A673 (cell line): ENCODE results near the gene PPARGC1A. TPM values are rescaled to one million over a fixed set of nuclear protein-coding genes. Genes with fewer than 3 reads are reported as not detected.

Source experiments
- BruUV-seq: library from RNA; stranded (reverse); fragments of 400-500 nt; replicated peaks from 2 replicates; lab custom pipeline; 2021; lab: Mats Ljungman, UMichigan
- CTCF ChIA-PET: fragments of 300-600 bp; sonication (Branson Sonifier 250); formaldehyde crosslinking; loops from one replicate; lab custom pipeline; 2022; ENCODE audit warnings: antibody characterized with exemption; lab: Charles Lee
- POLR2A ChIA-PET: fragments of 300-600 bp; sonication (Branson Sonifier 250); formaldehyde crosslinking; loops from one replicate; lab custom pipeline; 2022; ENCODE audit warnings: antibody characterized with exemption; ENCODE audit not compliant: low non-redundant PET; lab: Charles Lee
- DNase-seq: peaks from one replicate; pipeline ENCODE4 v3.0.0-alpha.2; 2015; ENCODE audit warnings: low spot score
- H3K27ac ChIP-seq: fragments of 200-600 bp; sonication (generic); 2 replicates; pipeline ENCODE4 v1.5.1; 2016; ENCODE audit warnings: mixed run types, low read depth, mild to moderate bottlenecking, mixed read lengths, antibody characterized with exemption, low read length; ENCODE audit not compliant: poor library complexity, severe bottlenecking
- H3K27me3 ChIP-seq: fragments of 200-600 bp; sonication (generic); replicated peaks from 2 replicates; pipeline ENCODE4 v1.6.1; 2017; ENCODE audit warnings: mixed run types, low read depth, mild to moderate bottlenecking, mixed read lengths, antibody characterized with exemption, low read length; ENCODE audit not compliant: insufficient read depth, poor library complexity
- H3K36me3 ChIP-seq: fragments of 200-600 bp; sonication (generic); 2 replicates; pipeline ENCODE4 v1.6.1; 2016; ENCODE audit warnings: mixed run types, mild to moderate bottlenecking, mixed read lengths, antibody characterized with exemption, low read length; ENCODE audit not compliant: insufficient read depth, poor library complexity, severe bottlenecking
- H3K4me1 ChIP-seq: fragments of 200-600 bp; sonication (generic); 2 replicates; pipeline ENCODE4 v1.6.1; 2017; ENCODE audit warnings: mixed run types, mild to moderate bottlenecking, mixed read lengths, antibody characterized with exemption, low read length; ENCODE audit not compliant: insufficient read depth, poor library complexity, severe bottlenecking
- H3K4me3 ChIP-seq: fragments of 200-600 bp; sonication (generic); 2 replicates; pipeline ENCODE4 v1.5.1; 2016; ENCODE audit warnings: low read depth, mixed run types, mild to moderate bottlenecking, mixed read lengths, low read length; ENCODE audit not compliant: poor library complexity, severe bottlenecking
- H3K9me3 ChIP-seq: fragments of 200-600 bp; sonication (generic); 2 replicates; pipeline ENCODE4 v1.6.1; 2016; ENCODE audit warnings: mixed run types, low read depth, mild to moderate bottlenecking, mixed read lengths, antibody characterized with exemption, low read length; ENCODE audit not compliant: poor library complexity, severe bottlenecking
- EZH2 ChIP-seq: fragments of 200-600 bp; sonication (generic); IDR thresholded peaks from 2 replicates; pipeline ENCODE4 v1.6.1; 2017; ENCODE audit warnings: borderline replicate concordance, low read depth, mild to moderate bottlenecking, mixed read lengths, antibody characterized with exemption, low read length; ENCODE audit not compliant: poor library complexity, severe bottlenecking
- intact Hi-C: fragments of 100-400 bp; cut with micrococcal nuclease; formaldehyde crosslinking; loops from one replicate; pipeline ENCODE4 v1.10.0; 2022; ENCODE audit not compliant: unreplicated experiment
- total RNA-seq: library from RNA; stranded (reverse); gene quantifications from 2 replicates; pipeline ENCODE4 v1.2.3, GENCODE V29; 2021
- TF ChIP-seq, protein P1 (sequence below): fragments of 300-800, 200-600 bp; sonication (generic); conservative IDR thresholded peaks from 2 replicates; pipeline ENCODE4 v1.5.1; 2017; ENCODE audit warnings: low read depth, mild to moderate bottlenecking, antibody characterized with exemption, low read length, moderate library complexity, mixed read lengths

PPARGC1A gene
- total RNA-seq, 1 experiment from 2014 or later: not detected

GRCh38 chr4:23916282-23916681 is 26.4 kb upstream of the PPARGC1A start:
- no peaks in the 10 kb centered on the region for H3K9me3 ChIP-seq
- POLR2A ChIA-PET: no interaction called here
- H3K36me3 ChIP-seq: no peaks in the 10 kb centered on the region
- TF ChIP-seq EZH2: no peak
- TF ChIP-seq, protein P1, sequence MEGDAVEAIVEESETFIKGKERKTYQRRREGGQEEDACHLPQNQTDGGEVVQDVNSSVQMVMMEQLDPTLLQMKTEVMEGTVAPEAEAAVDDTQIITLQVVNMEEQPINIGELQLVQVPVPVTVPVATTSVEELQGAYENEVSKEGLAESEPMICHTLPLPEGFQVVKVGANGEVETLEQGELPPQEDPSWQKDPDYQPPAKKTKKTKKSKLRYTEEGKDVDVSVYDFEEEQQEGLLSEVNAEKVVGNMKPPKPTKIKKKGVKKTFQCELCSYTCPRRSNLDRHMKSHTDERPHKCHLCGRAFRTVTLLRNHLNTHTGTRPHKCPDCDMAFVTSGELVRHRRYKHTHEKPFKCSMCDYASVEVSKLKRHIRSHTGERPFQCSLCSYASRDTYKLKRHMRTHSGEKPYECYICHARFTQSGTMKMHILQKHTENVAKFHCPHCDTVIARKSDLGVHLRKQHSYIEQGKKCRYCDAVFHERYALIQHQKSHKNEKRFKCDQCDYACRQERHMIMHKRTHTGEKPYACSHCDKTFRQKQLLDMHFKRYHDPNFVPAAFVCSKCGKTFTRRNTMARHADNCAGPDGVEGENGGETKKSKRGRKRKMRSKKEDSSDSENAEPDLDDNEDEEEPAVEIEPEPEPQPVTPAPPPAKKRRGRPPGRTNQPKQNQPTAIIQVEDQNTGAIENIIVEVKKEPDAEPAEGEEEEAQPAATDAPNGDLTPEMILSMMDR: no peak
- intact Hi-C loops: no loop called here
- no peaks in the 10 kb centered on the region for H3K27me3 ChIP-seq
- CTCF ChIA-PET: no interaction called here
- H3K27ac ChIP-seq: no peak overlapping the region
- DNase-seq: no peak
- BruUV-seq: no TSS peak
- H3K4me3 ChIP-seq: no peak overlapping the region
- H3K4me1 ChIP-seq: no peaks in the 10 kb centered on the region

DNA sequence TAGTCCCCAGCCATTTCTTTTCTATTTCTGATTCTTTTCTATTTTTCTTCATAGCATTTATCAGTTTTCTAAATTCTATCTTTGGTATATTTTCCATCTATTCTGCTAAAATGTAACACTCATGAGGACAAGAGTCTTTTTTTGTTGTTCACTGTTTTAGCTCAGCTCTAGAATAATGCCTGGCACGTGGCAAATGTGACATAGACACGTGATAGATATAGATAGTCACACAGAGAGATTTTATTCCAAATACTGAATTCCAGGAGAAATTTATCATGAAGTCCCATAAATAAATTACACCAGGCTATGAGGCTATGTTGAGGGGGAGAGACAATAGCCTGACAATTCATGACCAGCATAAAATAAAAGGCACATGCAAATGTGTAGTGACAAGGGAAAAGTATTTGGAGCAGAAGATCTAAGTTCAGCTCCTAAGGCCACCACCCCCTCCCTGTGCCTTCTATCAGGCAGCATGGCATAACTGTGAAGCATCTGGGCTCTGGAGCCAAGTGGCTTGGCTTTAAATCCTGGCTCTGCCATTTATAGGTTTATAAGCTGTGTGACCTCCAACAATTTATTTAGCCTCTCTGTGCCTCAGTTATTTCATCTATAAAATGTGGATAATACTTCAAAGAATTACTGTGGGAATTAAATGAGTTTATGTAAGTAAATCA is 25.7 kb upstream of the PPARGC1A start:
- BruUV-seq: no TSS peak
- no peak for TF ChIP-seq EZH2
- TF ChIP-seq, protein P1: no peak
- no peaks in the 10 kb centered on the region for H3K27me3 ChIP-seq
- ChIA-PET CTCF (no interaction called here), POLR2A (no interaction called here)
- intact Hi-C loops: no loop called here
- H3K36me3 ChIP-seq: no peaks in the 10 kb centered on the region
- H3K9me3 ChIP-seq: no peaks in the 10 kb centered on the region
- DNase-seq: no peak
- H3K27ac ChIP-seq: no peak overlapping the region
- H3K4me1 ChIP-seq: no peaks in the 10 kb centered on the region
- no peak overlapping the region for H3K4me3 ChIP-seq

DNA sequence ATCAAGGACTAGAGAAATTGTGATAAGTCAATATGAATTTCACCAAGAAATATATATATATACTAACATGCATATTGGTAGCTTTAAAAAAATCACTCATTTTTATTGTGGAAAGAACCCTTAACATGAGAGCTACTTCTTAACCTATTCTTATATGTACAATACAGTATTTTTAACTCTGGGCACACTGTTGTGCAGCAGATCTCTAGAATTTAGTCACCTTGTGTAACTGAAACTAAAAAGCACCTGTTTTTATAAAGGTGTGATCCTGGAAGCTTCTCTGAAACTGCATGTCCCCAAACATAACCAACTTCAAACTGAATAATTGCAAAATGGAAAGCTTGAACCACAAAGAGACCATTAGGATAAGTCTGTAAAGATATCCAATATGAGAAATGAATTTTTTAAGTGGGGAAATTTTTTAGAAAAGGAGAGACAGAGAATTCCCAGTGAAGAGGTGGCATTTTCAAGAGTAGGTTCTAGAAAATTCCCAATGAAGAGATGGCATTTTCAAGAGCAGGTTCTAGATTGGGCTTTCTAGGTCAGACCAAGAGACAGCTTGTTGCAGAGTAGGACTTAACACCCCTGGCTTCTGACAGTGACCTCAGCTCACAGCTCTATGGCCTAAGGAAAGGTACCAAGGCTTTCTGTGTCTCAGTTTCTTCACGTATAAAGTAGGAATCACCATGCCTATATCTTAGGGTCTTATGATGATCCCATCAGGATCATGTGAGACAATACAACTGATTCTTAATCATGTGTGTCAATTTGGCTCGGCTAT is 22.0 kb upstream of the PPARGC1A start:
- POLR2A ChIA-PET: no interaction called here
- no peaks in the 10 kb centered on the region for H3K36me3 ChIP-seq

More for the DNA sequence above, 22.0 kb upstream of the PPARGC1A start:
- no peak overlapping the region for H3K4me3 ChIP-seq
- no TSS peak for BruUV-seq
- H3K9me3 ChIP-seq: no peaks in the 10 kb centered on the region
- intact Hi-C loops: no loop called here
- H3K27me3 ChIP-seq: no peaks in the 10 kb centered on the region
- no peaks in the 10 kb centered on the region for H3K4me1 ChIP-seq
- no peak overlapping the region for H3K27ac ChIP-seq
- DNase-seq: no peak
- TF ChIP-seq, protein P1: no peak
- CTCF ChIA-PET: no interaction called here
